Transverse colon (tissue), 3 donors: ENCODE measurements around the gene ALOX5AP.

Experiments
- POLR2A ChIP-seq: fragments of 450-650 bp; IDR thresholded peaks from one replicate; pipeline ENCODE4 v1.6.1; 2016; ENCODE audit warnings: antibody characterized with exemption, mild to moderate bottlenecking, moderate library complexity
- TF ChIP-seq, protein P1 (sequence below), 5 experiments: fragments of 200-600 bp in 3 of 5; fragments of 450-650 bp in 2 of 5; sonication (generic) in 3 of 5; IDR thresholded peaks; 1 replicate in 2 of 5; 2 replicates in 3 of 5; pipeline ENCODE4 v1.5.1; 2016 to 2017; ENCODE audit warnings: antibody characterized with exemption in 5 of 5, inconsistent platforms in 3 of 5, mild to moderate bottlenecking in 2 of 5, moderate library complexity in 1 of 5

GRCh38 chr13:30730526-30730925 lies 4.8 kb upstream of the ALOX5AP start:
- TF ChIP-seq, protein P1, sequence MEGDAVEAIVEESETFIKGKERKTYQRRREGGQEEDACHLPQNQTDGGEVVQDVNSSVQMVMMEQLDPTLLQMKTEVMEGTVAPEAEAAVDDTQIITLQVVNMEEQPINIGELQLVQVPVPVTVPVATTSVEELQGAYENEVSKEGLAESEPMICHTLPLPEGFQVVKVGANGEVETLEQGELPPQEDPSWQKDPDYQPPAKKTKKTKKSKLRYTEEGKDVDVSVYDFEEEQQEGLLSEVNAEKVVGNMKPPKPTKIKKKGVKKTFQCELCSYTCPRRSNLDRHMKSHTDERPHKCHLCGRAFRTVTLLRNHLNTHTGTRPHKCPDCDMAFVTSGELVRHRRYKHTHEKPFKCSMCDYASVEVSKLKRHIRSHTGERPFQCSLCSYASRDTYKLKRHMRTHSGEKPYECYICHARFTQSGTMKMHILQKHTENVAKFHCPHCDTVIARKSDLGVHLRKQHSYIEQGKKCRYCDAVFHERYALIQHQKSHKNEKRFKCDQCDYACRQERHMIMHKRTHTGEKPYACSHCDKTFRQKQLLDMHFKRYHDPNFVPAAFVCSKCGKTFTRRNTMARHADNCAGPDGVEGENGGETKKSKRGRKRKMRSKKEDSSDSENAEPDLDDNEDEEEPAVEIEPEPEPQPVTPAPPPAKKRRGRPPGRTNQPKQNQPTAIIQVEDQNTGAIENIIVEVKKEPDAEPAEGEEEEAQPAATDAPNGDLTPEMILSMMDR (IDR thresholded peaks at IDR 0.05), result no peak
- no peak for TF ChIP-seq POLR2A
